ENCODE results near the gene PDE3B. TPM values are rescaled to one million over a fixed set of nuclear protein-coding genes. Genes with fewer than 3 reads are reported as not detected.
"Not testable (repeated sequence)": the region's sequence is repeated elsewhere in the genome, so short reads cannot be mapped to it uniquely, and the experiment has no call there.

Gene PDE3B
- total and polyA plus RNA-seq, 9 donors: 1.2 to 2.9 (median 2.2) TPM

DNA sequence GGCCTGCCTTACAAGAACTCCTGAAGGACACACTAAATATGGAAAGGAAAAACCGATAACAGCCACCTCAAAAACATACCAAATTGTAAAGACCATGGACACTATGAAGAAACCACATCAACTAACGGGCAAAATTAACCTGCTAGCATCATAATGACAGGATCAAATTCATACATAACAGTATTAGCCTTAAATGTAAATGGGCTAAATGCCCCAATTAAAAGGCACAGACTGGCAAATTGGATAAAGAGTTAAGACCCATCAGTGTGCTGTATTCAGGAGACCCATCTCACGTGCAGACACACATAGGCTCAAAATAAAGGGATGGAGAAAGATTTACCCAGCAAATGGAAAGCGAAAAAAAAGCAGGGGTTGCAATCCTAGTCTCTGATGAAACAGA lies 220.2 kb downstream of the PDE3B start:
- no CpG with 5 or more reads among the region's 4 CpGs for WGBS (ENCODE audit: insufficient coverage)

DNA sequence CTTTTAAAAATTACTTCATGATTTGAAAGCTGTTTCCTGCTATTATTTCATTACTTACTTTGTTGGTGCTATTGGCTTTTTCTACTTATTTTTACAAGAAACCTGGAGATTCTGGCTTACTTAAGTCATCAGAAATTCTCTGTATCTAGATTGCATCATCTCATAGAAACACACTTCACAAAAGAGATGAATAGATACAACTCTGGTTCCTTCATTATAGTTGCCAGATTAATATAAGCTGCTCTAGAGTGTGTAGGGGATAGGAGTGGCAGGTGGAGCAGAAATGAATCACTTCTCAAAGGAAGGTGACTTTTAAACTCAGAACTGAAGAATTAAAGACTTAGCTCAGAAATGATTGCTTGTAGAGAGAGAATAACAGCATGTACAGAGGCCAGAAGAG lies 228.4 kb downstream of the PDE3B start:
- Histone ChIP-seq H3K36me3 (ENCODE audit: control insufficient read depth, insufficient read depth, low read length) (peaks cover 2% of the 10 kb centered on the region), H3K4me1 (ENCODE audit: control insufficient read depth, insufficient read depth, low read length) (no peaks in the 10 kb centered on the region), H3K27me3 (ENCODE audit: control insufficient read depth, insufficient read depth, low read length) (no peaks in the 10 kb centered on the region), H3K4me3 (ENCODE audit: low read length) (no peak overlapping the region), H3K9me3 (replicated peaks; ENCODE audit: control insufficient read depth, low read depth, low read length) (no peaks in the 10 kb centered on the region), H3K27ac (ENCODE audit: low read length) (no peak overlapping the region)
- DNase-seq: no peak

More for the DNA sequence above, 220.2 kb downstream of the PDE3B start:
- H3K36me3 ChIP-seq (ENCODE audit: control insufficient read depth, insufficient read depth, low read length); H3K4me3 ChIP-seq (ENCODE audit: low read length); H3K27ac ChIP-seq (ENCODE audit: low read length); H3K4me1 ChIP-seq (ENCODE audit: control insufficient read depth, insufficient read depth, low read length); H3K9me3 ChIP-seq (replicated peaks; ENCODE audit: control insufficient read depth, low read depth, low read length); H3K27me3 ChIP-seq (ENCODE audit: control insufficient read depth, insufficient read depth, low read length); DNase-seq: not testable (repeated sequence)

DNA sequence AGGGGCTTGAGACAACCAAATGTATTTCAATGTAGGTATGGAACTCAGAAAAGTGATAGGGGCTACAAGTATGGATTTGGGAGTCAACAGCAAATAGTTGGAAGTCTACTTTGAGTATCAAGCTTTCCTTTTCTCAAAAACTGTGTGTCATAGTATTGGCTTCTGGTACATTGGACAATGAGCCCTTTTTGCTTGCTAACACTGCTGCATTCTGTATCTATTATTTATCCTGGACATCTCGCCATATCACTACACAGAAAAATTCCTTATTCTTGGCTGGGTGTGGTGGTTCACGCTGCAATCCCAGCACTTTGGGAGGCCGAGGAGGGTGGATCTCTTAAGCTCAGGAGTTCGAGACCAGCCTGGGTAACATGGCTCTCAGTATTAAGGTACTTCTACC lies 230.0 kb downstream of the PDE3B start:
- Histone ChIP-seq H3K36me3 (ENCODE audit: control insufficient read depth, insufficient read depth, low read length) (peaks cover 8% of the 10 kb centered on the region), H3K4me1 (ENCODE audit: control insufficient read depth, insufficient read depth, low read length) (no peaks in the 10 kb centered on the region), H3K9me3 (replicated peaks; ENCODE audit: control insufficient read depth, low read depth, low read length) (no peaks in the 10 kb centered on the region), H3K4me3 (ENCODE audit: low read length) (no peak overlapping the region), H3K27me3 (ENCODE audit: control insufficient read depth, insufficient read depth, low read length) (no peaks in the 10 kb centered on the region), H3K27ac (ENCODE audit: low read length) (no peak overlapping the region)
- no CpG with 5 or more reads among the region's 4 CpGs for WGBS (ENCODE audit: insufficient coverage)
- DNase-seq: no peak

GRCh38 chr11:14875163-14875562 lies 231.6 kb downstream of the PDE3B start:
- H3K4me3 ChIP-seq (ENCODE audit: low read length): no peak overlapping the region
- H3K27me3 ChIP-seq (ENCODE audit: control insufficient read depth, insufficient read depth, low read length): no peaks in the 10 kb centered on the region
- no peak for DNase-seq
- no peak overlapping the region for H3K27ac ChIP-seq (ENCODE audit: low read length)
- no CpG with 5 or more reads among the region's 5 CpGs for WGBS (ENCODE audit: insufficient coverage)
- no peaks in the 10 kb centered on the region for H3K9me3 ChIP-seq (replicated peaks; ENCODE audit: control insufficient read depth, low read depth, low read length)
- peaks cover 11% of the 10 kb centered on the region for H3K36me3 ChIP-seq (ENCODE audit: control insufficient read depth, insufficient read depth, low read length)
- no peaks in the 10 kb centered on the region for H3K4me1 ChIP-seq (ENCODE audit: control insufficient read depth, insufficient read depth, low read length)

- Histone ChIP-seq H3K27me3 (ENCODE audit: control insufficient read depth, insufficient read depth, low read length) (no peaks in the 10 kb centered on the region), H3K4me3 (ENCODE audit: low read length) (no peak overlapping the region), H3K27ac (ENCODE audit: low read length) (no peak overlapping the region), H3K4me1 (ENCODE audit: control insufficient read depth, insufficient read depth, low read length) (no peaks in the 10 kb centered on the region), H3K9me3 (replicated peaks; ENCODE audit: control insufficient read depth, low read depth, low read length) (no peaks in the 10 kb centered on the region), H3K36me3 (ENCODE audit: control insufficient read depth, insufficient read depth, low read length) (peaks cover 11% of the 10 kb centered on the region)
- DNase-seq: no peak
- WGBS (ENCODE audit: insufficient coverage): no CpG with 5 or more reads among the region's 2 CpGs
Observed at GRCh38 chr11:14881576-14882193, 238.1 kb downstream of the PDE3B start.

DNA sequence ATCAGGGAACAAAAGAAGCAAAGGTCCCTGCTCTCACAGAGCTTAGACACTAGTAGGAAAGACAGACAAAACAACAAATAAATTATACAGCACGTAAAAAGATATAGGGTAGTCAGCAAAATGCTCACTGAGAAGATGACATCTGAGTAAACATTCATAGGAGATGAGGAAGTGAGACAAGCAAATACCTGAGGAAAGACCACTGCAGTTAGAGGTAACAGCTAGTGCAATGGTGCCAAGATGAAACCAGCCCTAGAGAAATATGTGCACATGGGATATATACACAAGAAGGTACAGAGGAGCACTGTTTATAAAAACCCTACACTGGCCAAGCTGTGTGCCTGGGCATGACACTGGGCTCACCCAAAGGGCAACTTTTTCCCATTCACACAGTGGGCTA lies 238.6 kb downstream of the PDE3B start:
- Histone ChIP-seq H3K36me3 (ENCODE audit: control insufficient read depth, insufficient read depth, low read length) (peaks cover 11% of the 10 kb centered on the region), H3K4me3 (ENCODE audit: low read length) (no peak overlapping the region), H3K9me3 (replicated peaks; ENCODE audit: control insufficient read depth, low read depth, low read length) (no peaks in the 10 kb centered on the region), H3K4me1 (ENCODE audit: control insufficient read depth, insufficient read depth, low read length) (no peaks in the 10 kb centered on the region), H3K27me3 (ENCODE audit: control insufficient read depth, insufficient read depth, low read length) (no peaks in the 10 kb centered on the region), H3K27ac (ENCODE audit: low read length) (no peak overlapping the region)
- DNase-seq: no peak
- WGBS (ENCODE audit: insufficient coverage): no CpG with 5 or more reads among the region's 1 CpG

DNA sequence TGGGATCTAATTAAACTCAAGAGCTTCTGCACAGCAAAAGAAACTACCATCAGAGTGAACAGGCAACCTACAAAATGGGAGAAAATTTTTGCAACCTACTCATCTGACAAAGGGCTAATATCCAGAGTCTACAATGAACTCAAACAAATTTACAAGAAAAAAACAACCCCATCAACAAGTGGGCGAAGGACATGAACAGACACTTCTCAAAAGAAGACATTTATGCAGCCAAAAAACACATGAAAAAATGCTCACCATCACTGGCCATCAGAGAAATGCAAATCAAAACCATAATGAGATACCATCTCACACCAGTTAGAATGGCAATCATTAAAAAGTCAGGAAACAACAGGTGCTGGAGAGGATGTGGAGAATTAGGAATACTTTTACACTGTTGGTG lies 240.1 kb downstream of the PDE3B start:
- H3K4me3 ChIP-seq (ENCODE audit: low read length); H3K27ac ChIP-seq (ENCODE audit: low read length); H3K27me3 ChIP-seq (ENCODE audit: control insufficient read depth, insufficient read depth, low read length); H3K9me3 ChIP-seq (replicated peaks; ENCODE audit: control insufficient read depth, low read depth, low read length); DNase-seq; H3K4me1 ChIP-seq (ENCODE audit: control insufficient read depth, insufficient read depth, low read length); H3K36me3 ChIP-seq (ENCODE audit: control insufficient read depth, insufficient read depth, low read length): not testable (repeated sequence)
- WGBS (ENCODE audit: insufficient coverage): no CpG with 5 or more reads among the region's 1 CpG

DNA sequence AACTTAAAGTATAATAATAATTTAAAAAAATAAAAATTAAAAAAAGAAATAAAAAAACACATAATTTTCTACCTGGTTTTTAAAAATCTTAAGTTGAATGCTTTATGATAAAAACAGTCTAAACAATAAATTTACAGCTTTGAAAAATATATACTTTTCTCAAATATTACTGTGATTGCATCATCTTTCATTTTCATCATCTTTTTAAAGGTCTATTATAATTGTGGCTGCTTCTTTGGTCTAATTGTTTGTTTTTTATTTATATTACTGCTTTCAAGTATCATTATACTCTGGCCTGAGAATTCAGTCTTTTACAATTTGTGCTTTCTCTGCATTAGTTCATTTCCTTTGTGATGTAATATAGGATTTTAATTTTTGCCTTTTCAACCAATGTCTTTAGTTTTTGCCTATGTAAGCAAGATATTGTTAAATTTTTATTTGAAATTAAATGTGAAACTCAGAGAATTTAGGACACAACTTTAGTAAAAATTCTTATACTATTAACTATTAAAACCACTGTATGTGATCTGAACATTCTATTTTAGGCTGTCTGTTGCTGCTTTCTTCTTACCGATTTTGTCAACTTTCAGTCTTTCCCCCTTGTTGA lies 241.2 kb downstream of the PDE3B start:
- no peaks in the 10 kb centered on the region for H3K9me3 ChIP-seq (replicated peaks; ENCODE audit: control insufficient read depth, low read depth, low read length)
- H3K4me1 ChIP-seq (ENCODE audit: control insufficient read depth, insufficient read depth, low read length): no peaks in the 10 kb centered on the region
- no peak for DNase-seq
- H3K27ac ChIP-seq (ENCODE audit: low read length): no peak overlapping the region
- no peaks in the 10 kb centered on the region for H3K27me3 ChIP-seq (ENCODE audit: control insufficient read depth, insufficient read depth, low read length)
- no peak overlapping the region for H3K4me3 ChIP-seq (ENCODE audit: low read length)
- peaks cover 3% of the 10 kb centered on the region for H3K36me3 ChIP-seq (ENCODE audit: control insufficient read depth, insufficient read depth, low read length)
- WGBS (ENCODE audit: insufficient coverage): no CpG with 5 or more reads among the region's 1 CpG

GRCh38 chr11:14886513-14886912 lies 242.9 kb downstream of the PDE3B start:
- no CpG with 5 or more reads among the region's 1 CpG for WGBS (ENCODE audit: insufficient coverage)

DNA sequence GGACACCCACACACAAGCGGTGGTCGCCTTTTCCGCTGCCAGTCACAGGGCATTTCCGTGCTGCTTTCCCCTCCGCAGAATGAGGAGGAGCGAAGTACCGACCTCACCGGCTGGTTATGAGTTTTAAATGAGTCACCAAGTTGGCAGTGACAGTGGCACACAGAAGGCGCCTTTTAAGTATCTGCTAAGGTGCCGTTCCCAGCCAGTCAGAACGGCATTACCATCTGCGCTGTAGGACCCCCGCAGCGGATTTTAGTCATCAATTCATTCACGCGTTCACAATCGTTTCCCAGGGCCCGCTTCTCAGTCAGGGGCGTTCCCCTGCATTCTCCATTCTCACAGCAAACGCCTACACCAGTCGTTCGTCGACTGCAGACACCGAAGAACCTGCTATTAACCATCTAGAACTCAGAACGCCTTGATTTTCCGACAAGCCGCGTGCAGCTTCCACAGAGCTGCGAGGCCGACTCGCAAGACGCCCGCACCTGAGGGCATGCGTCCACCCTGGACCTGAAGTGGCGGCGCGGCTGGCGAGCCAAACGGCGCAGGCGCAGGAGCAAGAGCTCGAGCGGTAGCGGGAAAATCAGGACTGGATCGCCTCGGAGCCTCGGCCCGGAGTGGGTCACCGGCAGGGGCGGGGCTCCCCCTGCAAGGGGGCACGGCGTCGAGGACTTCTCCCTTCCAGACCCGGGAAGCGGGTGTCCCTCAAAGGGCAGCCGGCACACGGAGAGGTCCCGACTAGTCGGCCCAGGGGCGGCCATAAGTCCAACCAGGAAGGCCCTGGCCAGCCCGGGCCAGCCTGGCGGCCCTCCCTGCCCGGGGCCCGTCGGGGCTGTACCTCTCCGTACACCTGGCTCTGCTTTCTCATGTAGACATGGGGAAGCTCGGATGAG lies 247.8 kb downstream of the PDE3B start:
- Histone ChIP-seq H3K27me3 (ENCODE audit: control insufficient read depth, insufficient read depth, low read length) (no peaks in the 10 kb centered on the region), H3K36me3 (ENCODE audit: control insufficient read depth, insufficient read depth, low read length) (no peaks in the 10 kb centered on the region), H3K27ac (ENCODE audit: low read length) (peak overlapping the region; percentile 77), H3K4me3 (ENCODE audit: low read length) (peak overlapping the region; percentile 79), H3K4me1 (ENCODE audit: control insufficient read depth, insufficient read depth, low read length) (peaks cover 12% of the 10 kb centered on the region), H3K9me3 (replicated peaks; ENCODE audit: control insufficient read depth, low read depth, low read length) (no peaks in the 10 kb centered on the region)
- peak; percentile 94 for DNase-seq
- WGBS (ENCODE audit: insufficient coverage): under 1% methylated on average over 64 of the region's 67 CpGs

More at GRCh38 chr11:14886513-14886912, 242.9 kb downstream of the PDE3B start:
- Histone ChIP-seq H3K36me3 (ENCODE audit: control insufficient read depth, insufficient read depth, low read length) (no peaks in the 10 kb centered on the region), H3K4me3 (ENCODE audit: low read length) (no peak overlapping the region), H3K27me3 (ENCODE audit: control insufficient read depth, insufficient read depth, low read length) (no peaks in the 10 kb centered on the region), H3K4me1 (ENCODE audit: control insufficient read depth, insufficient read depth, low read length) (peaks cover 7% of the 10 kb centered on the region), H3K27ac (ENCODE audit: low read length) (no peak overlapping the region), H3K9me3 (replicated peaks; ENCODE audit: control insufficient read depth, low read depth, low read length) (no peaks in the 10 kb centered on the region)
- no peak for DNase-seq
